Transverse colon (tissue), 4 donors: ENCODE measurements around the gene KRTAP19-7. TPM values are rescaled to one million over a fixed set of nuclear protein-coding genes. Genes with fewer than 3 reads are reported as not detected.

Source experiments
- DNase-seq: peaks from one replicate; pipeline ENCODE4 v3.0.0-alpha.2; 2019
- H3K27ac ChIP-seq, 4 donors: fragments of 200-600 bp; sonication (generic); 2 replicates each; pipeline ENCODE4 v1.5.1; 2016 to 2018; ENCODE audit warnings: inconsistent platforms in 4 of 4
- H3K27me3 ChIP-seq: fragments of 200-600 bp; sonication (generic); 2 replicates; pipeline ENCODE4 v1.5.1; 2017; ENCODE audit warnings: inconsistent platforms
- H3K36me3 ChIP-seq, 4 donors: fragments of 200-600 bp; sonication (generic); 2 replicates each; pipeline ENCODE4 v1.5.1; 2017 to 2019; ENCODE audit warnings: inconsistent platforms in 4 of 4
- H3K4me1 ChIP-seq, 4 donors: fragments of 200-600 bp; sonication (generic); 2 replicates each; pipeline ENCODE4 v1.5.1; 2017 to 2020; ENCODE audit warnings: inconsistent platforms in 4 of 4
- H3K4me3 ChIP-seq, 4 donors: fragments of 200-600 bp; sonication (generic); 1 replicate in 1 of 4; 2 replicates in 3 of 4; pipeline versions ENCODE4 v1.5.1 to v1.6.1; 2017 to 2019; ENCODE audit warnings: inconsistent platforms in 4 of 4
- H3K9me3 ChIP-seq, 2 donors: fragments of 200-600 bp; sonication (generic); 2 replicates each; pipeline ENCODE4 v1.5.1; 2017 to 2019; ENCODE audit warnings: inconsistent platforms in 2 of 2
- CTCF ChIP-seq, 5 experiments: fragments of 200-600 bp in 3 of 5; fragments of 450-650 bp in 2 of 5; sonication (generic) in 3 of 5; IDR thresholded peaks; 1 replicate in 2 of 5; 2 replicates in 3 of 5; pipeline ENCODE4 v1.5.1; 2016 to 2017; ENCODE audit warnings: antibody characterized with exemption in 5 of 5, inconsistent platforms in 3 of 5, mild to moderate bottlenecking in 2 of 5, moderate library complexity in 1 of 5
- EP300 ChIP-seq: sonication (generic); formaldehyde crosslinking; IDR thresholded peaks from one replicate; pipeline ENCODE4 v1.6.1; 2017; ENCODE audit warnings: antibody characterized with exemption, low read depth
- POLR2A ChIP-seq: fragments of 450-650 bp; IDR thresholded peaks from one replicate; pipeline ENCODE4 v1.6.1; 2016; ENCODE audit warnings: antibody characterized with exemption, mild to moderate bottlenecking, moderate library complexity
- POLR2AphosphoS5 ChIP-seq, 3 donors: sonication (generic); formaldehyde crosslinking; IDR thresholded peaks; one replicate each; pipeline ENCODE4 v1.6.1; 2016; ENCODE audit warnings: antibody characterized with exemption in 3 of 3
- WGBS, 2 donors: methylation state at CpG; one replicate each; pipeline ENCODE4 v1.1.5; 2018; ENCODE audit warnings: low coverage in 1 of 2; 5-methylcytosine and 5-hydroxymethylcytosine counted together
- in situ Hi-C, 4 donors: fragments of 200-750 bp; cut with MboI; loops; one replicate each; pipeline versions ENCODE4 v1.15.0 to v1.15.1; 2017; ENCODE audit warnings: low sequenced_read_pairs in 3 of 4, low pct_ligation_motif_present in 1 of 4, low pct_unique_long_range_greater_than_20kb in 1 of 4
- intact Hi-C: fragments of 100-400 bp; cut with DNase I; formaldehyde crosslinking; loops from one replicate; pipeline ENCODE4 v1.15.1; 2023; ENCODE audit warnings: low total_unique reads
- total RNA-seq, 4 donors: library from RNA; depleted of rRNA; stranded (reverse); fragments of >200 nt; gene quantifications; one replicate each; pipeline ENCODE4 v1.1.0, GENCODE V29; 2016

KRTAP19-7 gene
- total RNA-seq, 4 donors from 2014 or later, result not detected

GRCh38 chr21:30579346-30579745 lies 18.2 kb upstream of the KRTAP19-7 start:
- H3K9me3 ChIP-seq, result no peaks in the 10 kb centered on the region
- H3K27ac ChIP-seq, result no peak overlapping the region
- 55 to 61% methylated on average over 1 of the region's 1 CpG for WGBS, 2 donors
- no peak overlapping the region for H3K4me3 ChIP-seq
- H3K4me1 ChIP-seq, result no peaks in the 10 kb centered on the region
- no peak for TF ChIP-seq POLR2A
- TF ChIP-seq CTCF (IDR thresholded peaks at IDR 0.05), result no peak
- no peak for TF ChIP-seq POLR2AphosphoS5 (IDR thresholded peaks at IDR 0.05)
- intact Hi-C loops, result no loop called here
- no peak for DNase-seq
- in situ Hi-C loops, result no loop called here
- no peaks in the 10 kb centered on the region for H3K36me3 ChIP-seq
- no peaks in the 10 kb centered on the region for H3K27me3 ChIP-seq

GRCh38 chr21:30577766-30578165 lies 16.7 kb upstream of the KRTAP19-7 start:
- no peak for DNase-seq
- in situ Hi-C loops (no loop called here), intact Hi-C loops (no loop called here)
- Histone ChIP-seq H3K36me3 (no peaks in the 10 kb centered on the region), H3K9me3 (no peaks in the 10 kb centered on the region), H3K4me1 (no peaks in the 10 kb centered on the region), H3K4me3 (no peak overlapping the region), H3K27ac (no peak overlapping the region), H3K27me3 (no peaks in the 10 kb centered on the region)
- TF ChIP-seq EP300, result no peak
- no peak for TF ChIP-seq POLR2A
- no peak for TF ChIP-seq POLR2AphosphoS5 (IDR thresholded peaks at IDR 0.05)
- no peak for TF ChIP-seq CTCF (IDR thresholded peaks at IDR 0.05)

GRCh38 chr21:30567617-30568016 lies 6.5 kb upstream of the KRTAP19-7 start:
- Histone ChIP-seq H3K9me3 (no peaks in the 10 kb centered on the region), H3K4me3 (no peak overlapping the region), H3K4me1 (no peaks in the 10 kb centered on the region), H3K36me3 (no peaks in the 10 kb centered on the region), H3K27me3 (no peaks in the 10 kb centered on the region), H3K27ac (no peak overlapping the region)
- intact Hi-C loops (no loop called here), in situ Hi-C loops (no loop called here)
- TF ChIP-seq EP300, result no peak
- no peak for TF ChIP-seq POLR2A
- no peak for TF ChIP-seq CTCF (IDR thresholded peaks at IDR 0.05)
- no peak for TF ChIP-seq POLR2AphosphoS5 (IDR thresholded peaks at IDR 0.05)
- DNase-seq, result no peak

- no peak overlapping the region for H3K4me3 ChIP-seq
- no peaks in the 10 kb centered on the region for H3K36me3 ChIP-seq
- no peak for DNase-seq
- no peaks in the 10 kb centered on the region for H3K27me3 ChIP-seq
- no peaks in the 10 kb centered on the region for H3K4me1 ChIP-seq
- TF ChIP-seq EP300 (no peak), POLR2AphosphoS5 (IDR thresholded peaks at IDR 0.05) (no peak), CTCF (IDR thresholded peaks at IDR 0.05) (no peak), POLR2A (no peak)
- intact Hi-C loops (no loop called here), in situ Hi-C loops (no loop called here)
- no peaks in the 10 kb centered on the region for H3K9me3 ChIP-seq
- H3K27ac ChIP-seq, result no peak overlapping the region
- WGBS, 2 donors, result 76 to 100% methylated on average over 1 to 2 of the region's 2 CpGs
Observed at GRCh38 chr21:30563630-30564029, 2.5 kb upstream of the KRTAP19-7 start.
